ENCODE data around the gene SUPV3L1. TPM values are rescaled to one million over a fixed set of nuclear protein-coding genes. Genes with fewer than 3 reads are reported as not detected.

Gene SUPV3L1
- total RNA-seq, 1 experiment from 2014 or later = 117 TPM

- H2AFZ ChIP-seq (ENCODE audit: low read length) = no peak overlapping the region
- no peak overlapping the region for H3K9ac ChIP-seq (ENCODE audit: low read length)
- H3K4me2 ChIP-seq (ENCODE audit: low read length) = no peak overlapping the region
- no TSS peak for BruUV-seq (replicated peaks)
- intact Hi-C loops (cut with micrococcal nuclease) = no loop called here
- H3K9me2 ChIP-seq (replicated peaks; ENCODE audit: low read length) = no peaks in the 10 kb centered on the region
- no peak for TF ChIP-seq EZH2phosphoT487 (IDR thresholded peaks at IDR 0.05; ENCODE audit: borderline replicate concordance, low read length)
- no peak for TF ChIP-seq EZH2 (IDR thresholded peaks at IDR 0.05; ENCODE audit: low read length, unreplicated experiment)
- no peak for TF ChIP-seq CTCF (conservative IDR thresholded peaks at IDR 0.05; ENCODE audit: low read depth, low read length)
- no peak overlapping the region for H3K27ac ChIP-seq (ENCODE audit: low read length)
- no peaks in the 10 kb centered on the region for H3K27me3 ChIP-seq (ENCODE audit: low read length)
- CTCF ChIA-PET = interaction anchor here (0.7 kb wide), 1 partner anchor 11 kb away, joined by 7 read pairs; no protein-coding TSS in a partner anchor
- H3K4me1 ChIP-seq (ENCODE audit: insufficient read depth, low read length) = no peaks in the 10 kb centered on the region
- no peak overlapping the region for H3K4me3 ChIP-seq (ENCODE audit: low read length)
- POLR2A ChIA-PET (ENCODE audit: unreplicated experiment) = interaction anchor here (0.7 kb wide), 1 partner anchor 21 kb away, joined by 4 read pairs; no protein-coding TSS in a partner anchor
- H4K20me1 ChIP-seq (ENCODE audit: low read length) = no peaks in the 10 kb centered on the region
- no peaks in the 10 kb centered on the region for H3F3A ChIP-seq (ENCODE audit: low read length, unreplicated experiment)
- ATAC-seq (no peak), DNase-seq (no peak)
- peaks cover 51% of the 10 kb centered on the region for H3K36me3 ChIP-seq (ENCODE audit: low read depth, low read length)
- H3K79me2 ChIP-seq (ENCODE audit: low read length) = no peaks in the 10 kb centered on the region
- no peaks in the 10 kb centered on the region for H3K9me3 ChIP-seq (ENCODE audit: low read length)
Measured at GRCh38 chr10:69208761-69209160, 28.7 kb downstream of the SUPV3L1 start.

DNA sequence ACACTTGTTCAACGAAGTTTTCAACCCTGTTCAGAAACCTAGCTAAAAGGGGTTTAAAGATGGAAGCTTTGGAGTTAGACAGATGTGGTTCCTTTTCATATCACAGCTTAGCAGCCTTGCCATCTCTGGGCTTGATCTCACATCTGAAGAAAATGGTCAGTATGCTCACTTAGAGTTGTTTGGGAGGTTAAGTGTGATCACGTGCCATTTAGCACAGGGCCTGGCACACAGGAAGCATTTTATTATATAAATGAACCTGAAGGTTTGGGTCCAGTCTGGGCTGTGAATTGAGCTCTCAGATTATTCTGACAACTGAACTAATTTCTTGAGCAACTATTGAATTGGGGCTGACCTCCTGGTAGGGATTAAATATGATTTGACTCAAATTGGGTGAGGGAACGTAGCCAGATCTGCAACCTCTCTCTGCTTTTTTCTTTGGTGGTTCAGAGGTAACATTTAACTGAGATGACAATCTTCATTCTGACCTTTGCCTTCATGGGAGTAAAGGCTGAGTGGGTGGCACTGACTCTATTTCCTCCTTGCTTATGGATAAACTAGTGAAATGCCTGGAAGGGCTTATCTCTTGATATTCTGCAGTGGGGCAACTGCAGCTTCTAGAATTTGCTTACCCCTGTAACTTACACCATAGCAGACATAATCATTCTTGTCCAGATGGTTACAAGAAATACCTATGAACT is 29.9 kb downstream of the SUPV3L1 start:
- no peak for DNase-seq
- no peaks in the 10 kb centered on the region for H3F3A ChIP-seq (ENCODE audit: low read length, unreplicated experiment)
- H3K4me2 ChIP-seq (ENCODE audit: low read length) = no peak overlapping the region
- TSS peak; percentile 4 for BruUV-seq (replicated peaks)
- no peak overlapping the region for H2AFZ ChIP-seq (ENCODE audit: low read length)
- intact Hi-C loops (cut with micrococcal nuclease) = no loop called here
- no peaks in the 10 kb centered on the region for H3K79me2 ChIP-seq (ENCODE audit: low read length)
- H3K4me3 ChIP-seq (ENCODE audit: low read length) = no peak overlapping the region
- H3K36me3 ChIP-seq (ENCODE audit: low read depth, low read length) = peaks cover 40% of the 10 kb centered on the region
- H3K9me2 ChIP-seq (replicated peaks; ENCODE audit: low read length) = no peaks in the 10 kb centered on the region
- H3K9me3 ChIP-seq (ENCODE audit: low read length) = no peaks in the 10 kb centered on the region
- no peaks in the 10 kb centered on the region for H3K4me1 ChIP-seq (ENCODE audit: insufficient read depth, low read length)
- no peaks in the 10 kb centered on the region for H4K20me1 ChIP-seq (ENCODE audit: low read length)
- ChIA-PET CTCF (no interaction called here), POLR2A (ENCODE audit: unreplicated experiment) (no interaction called here)
- H3K27me3 ChIP-seq (ENCODE audit: low read length) = no peaks in the 10 kb centered on the region
- no peak overlapping the region for H3K27ac ChIP-seq (ENCODE audit: low read length)
- H3K9ac ChIP-seq (ENCODE audit: low read length) = no peak overlapping the region
- ATAC-seq = no peak
- TF ChIP-seq EZH2 (IDR thresholded peaks at IDR 0.05; ENCODE audit: low read length, unreplicated experiment) = no peak
- no peak for TF ChIP-seq EZH2phosphoT487 (IDR thresholded peaks at IDR 0.05; ENCODE audit: borderline replicate concordance, low read length)
- TF ChIP-seq CTCF (conservative IDR thresholded peaks at IDR 0.05; ENCODE audit: low read depth, low read length) = no peak

- intact Hi-C loops (cut with micrococcal nuclease) = no loop called here
- H3K79me2 ChIP-seq (ENCODE audit: low read length) = no peaks in the 10 kb centered on the region
- ChIA-PET CTCF (no interaction called here), POLR2A (ENCODE audit: unreplicated experiment) (no interaction called here)
- H3K4me2 ChIP-seq (ENCODE audit: low read length) = no peak overlapping the region
- peaks cover 5% of the 10 kb centered on the region; the same call in 1 of the 2 replicates for H3K4me1 ChIP-seq (ENCODE audit: insufficient read depth, low read length)
- H3K9ac ChIP-seq (ENCODE audit: low read length) = no peak overlapping the region
- no TSS peak for BruUV-seq (replicated peaks)
- H3K4me3 ChIP-seq (ENCODE audit: low read length) = no peak overlapping the region
- no peak; the same call in 1 of the 2 replicates for ATAC-seq
- no peaks in the 10 kb centered on the region for H3K9me2 ChIP-seq (replicated peaks; ENCODE audit: low read length)
- H3K27me3 ChIP-seq (ENCODE audit: low read length) = no peaks in the 10 kb centered on the region
- no peak for DNase-seq
- no peaks in the 10 kb centered on the region for H3K9me3 ChIP-seq (ENCODE audit: low read length)
- H4K20me1 ChIP-seq (ENCODE audit: low read length) = no peaks in the 10 kb centered on the region
- H2AFZ ChIP-seq (ENCODE audit: low read length) = no peak overlapping the region
- TF ChIP-seq CTCF (conservative IDR thresholded peaks at IDR 0.05; ENCODE audit: low read depth, low read length) = no peak
- no peak for TF ChIP-seq EZH2phosphoT487 (IDR thresholded peaks at IDR 0.05; ENCODE audit: borderline replicate concordance, low read length)
- no peak for TF ChIP-seq EZH2 (IDR thresholded peaks at IDR 0.05; ENCODE audit: low read length, unreplicated experiment)
- no peak overlapping the region for H3K27ac ChIP-seq (ENCODE audit: low read length)
- H3F3A ChIP-seq (ENCODE audit: low read length, unreplicated experiment) = no peaks in the 10 kb centered on the region
- H3K36me3 ChIP-seq (ENCODE audit: low read depth, low read length) = peaks cover 31% of the 10 kb centered on the region
Measured at GRCh38 chr10:69211104-69211503, 31.1 kb downstream of the SUPV3L1 start.

All from PC-3 (cell line).